Raji (cell line): ENCODE results near the gene PSTK.

Experiments used
- POLR2A ChIP-seq: IDR thresholded peaks from 2 replicates; pipeline ENCODE4 v1.6.1; 2011; ENCODE audit warnings: low read depth, low read length, control low read depth; ENCODE audit not compliant: insufficient read depth

Gene PSTK

DNA sequence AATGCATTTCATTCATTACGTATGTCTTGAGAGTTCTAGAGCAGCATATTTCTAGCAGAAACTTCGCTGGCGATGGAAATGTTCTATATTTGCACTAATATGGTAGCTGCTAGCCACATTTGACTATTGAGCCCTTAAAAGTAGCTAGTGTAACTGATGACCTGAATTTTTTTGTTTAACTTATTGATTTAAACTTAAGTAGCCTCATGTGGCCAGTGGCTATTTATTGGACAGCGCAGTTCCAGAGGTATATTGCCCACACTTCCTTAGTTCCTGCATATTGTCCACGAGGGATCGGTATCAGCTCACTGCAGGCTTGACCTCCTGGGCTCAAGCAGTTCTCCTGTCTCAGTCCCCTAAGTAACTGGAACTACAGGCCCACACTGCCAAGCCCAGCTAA, 3.7 kb downstream of the PSTK start:
- TF ChIP-seq POLR2A: no peak

DNA sequence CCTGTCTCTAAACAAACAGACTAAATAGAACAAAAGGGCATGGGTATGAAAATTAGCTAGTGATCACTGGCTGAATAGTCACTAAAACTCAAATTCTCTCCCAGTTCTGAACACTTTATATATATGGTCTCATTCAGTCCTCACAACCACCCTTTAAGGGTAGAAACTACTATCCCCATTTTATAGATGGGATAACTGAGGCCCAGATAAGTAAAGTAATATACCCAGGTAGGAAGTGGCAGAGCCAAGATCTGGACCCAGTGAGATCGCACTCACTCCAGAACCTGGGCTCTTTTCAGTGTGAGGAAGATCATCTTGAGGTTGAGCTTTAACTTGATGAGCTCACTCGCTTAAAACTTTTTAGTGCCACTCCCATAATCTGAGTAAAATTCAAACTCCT, 4.5 kb downstream of the PSTK start:
- no peak for TF ChIP-seq POLR2A

DNA sequence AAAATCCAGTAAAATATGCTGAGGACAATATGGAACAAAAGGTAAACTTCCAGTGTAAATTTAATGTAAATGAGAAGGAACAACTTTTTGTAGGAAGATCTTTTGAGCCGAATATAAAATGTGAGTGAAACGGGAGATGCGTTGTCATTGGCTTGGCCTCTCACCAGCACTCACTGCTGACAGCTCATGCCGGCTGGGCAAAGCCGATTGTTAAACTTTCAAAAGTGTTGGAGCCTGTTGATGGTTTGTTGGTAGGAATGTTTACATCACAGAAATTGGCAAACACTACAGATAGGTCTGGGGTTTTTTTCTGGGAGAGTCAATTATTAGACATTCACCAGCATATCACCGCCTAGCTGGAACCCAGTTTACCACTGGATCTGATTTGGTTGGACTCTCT, 6.1 kb downstream of the PSTK start:
- TF ChIP-seq POLR2A: no peak

DNA sequence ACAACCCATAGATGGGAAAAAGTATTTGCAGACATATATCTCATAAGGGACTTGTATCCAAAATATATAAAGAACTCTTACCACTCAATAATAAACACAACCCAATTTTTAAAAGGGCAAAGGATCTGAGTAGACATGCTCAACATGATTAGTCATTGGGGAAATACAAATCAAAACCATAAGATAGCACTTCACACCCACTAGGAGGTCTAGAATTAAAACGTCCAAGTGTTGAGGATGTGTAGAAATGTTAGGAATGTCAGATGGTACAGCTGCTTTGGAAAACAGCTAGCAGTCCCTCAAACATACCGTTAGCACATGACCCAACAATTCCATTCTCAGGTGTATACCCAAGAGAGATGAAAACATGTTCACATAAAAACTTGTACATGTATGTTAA, 8.3 kb downstream of the PSTK start:
- TF ChIP-seq POLR2A: no peak

DNA sequence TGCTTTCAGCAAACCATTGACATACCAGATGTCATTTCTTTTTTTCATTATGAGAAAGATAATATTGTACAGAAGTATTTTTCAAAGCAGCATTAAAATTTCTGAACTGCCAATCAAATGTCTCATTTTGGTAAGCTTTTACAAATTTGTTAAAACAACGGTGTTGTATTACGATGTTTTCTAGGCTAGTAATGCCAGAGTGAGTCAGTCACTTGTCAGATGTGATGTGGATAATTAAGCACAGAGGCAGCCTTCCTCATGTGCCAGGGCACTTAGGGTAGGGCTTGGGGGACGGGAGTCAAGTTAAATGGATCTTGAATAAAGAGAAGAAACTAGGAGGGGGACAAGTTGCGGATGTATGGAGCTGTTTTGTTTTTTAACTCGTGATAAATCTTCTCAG, 10.1 kb downstream of the PSTK start:
- no peak for TF ChIP-seq POLR2A

DNA sequence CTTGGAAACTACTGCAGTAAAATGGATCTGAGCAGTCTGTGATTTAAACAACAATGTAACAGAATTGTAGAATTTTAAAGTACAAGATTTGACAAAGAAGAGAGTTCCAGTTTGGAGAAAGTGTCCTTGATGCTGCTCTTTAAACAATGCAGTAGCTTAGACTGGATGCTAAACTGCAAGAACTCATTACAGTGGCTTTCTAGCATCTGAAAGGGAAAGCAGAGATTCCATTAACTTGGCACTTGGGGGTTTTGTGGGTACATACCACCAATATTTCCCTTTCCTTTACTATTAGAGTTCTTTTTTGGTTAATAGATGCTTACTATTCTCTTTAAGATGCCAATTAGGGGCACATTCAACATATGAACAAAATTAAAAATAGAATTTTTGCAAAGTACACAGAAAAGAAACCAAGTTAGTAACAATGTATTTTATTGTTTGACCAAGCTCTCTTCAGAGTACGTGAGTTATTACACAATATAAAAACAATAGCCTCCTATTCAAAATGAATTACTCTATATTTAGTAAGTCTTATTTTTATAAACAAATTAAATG, 11.9 kb downstream of the PSTK start:
- no peak for TF ChIP-seq POLR2A

DNA sequence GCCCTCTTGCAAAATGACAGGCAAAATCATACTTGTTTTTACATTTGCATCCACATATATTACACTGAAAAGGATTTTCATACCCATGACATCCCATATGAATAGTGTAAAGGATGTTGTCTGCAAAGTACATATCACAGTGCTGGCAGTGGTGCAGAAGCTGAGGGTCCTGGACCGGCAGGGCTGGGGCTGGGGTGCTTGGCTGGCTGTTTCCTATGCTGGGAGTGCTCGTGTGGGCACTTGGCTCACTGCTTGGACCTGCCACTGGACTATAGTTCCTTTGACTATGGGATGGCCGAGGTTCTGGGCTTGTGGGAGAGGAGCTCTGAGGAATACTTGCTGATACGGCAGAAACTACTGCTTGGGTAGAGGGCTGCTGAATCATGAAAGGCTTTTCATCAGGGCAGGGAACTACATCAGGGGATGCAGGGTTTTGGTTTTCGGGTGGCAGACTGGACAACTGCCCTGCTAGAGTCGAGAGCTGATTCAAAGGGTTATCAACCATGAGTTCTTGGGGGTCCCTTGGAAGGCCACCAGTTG, 13.7 kb downstream of the PSTK start:
- TF ChIP-seq POLR2A: no peak

DNA sequence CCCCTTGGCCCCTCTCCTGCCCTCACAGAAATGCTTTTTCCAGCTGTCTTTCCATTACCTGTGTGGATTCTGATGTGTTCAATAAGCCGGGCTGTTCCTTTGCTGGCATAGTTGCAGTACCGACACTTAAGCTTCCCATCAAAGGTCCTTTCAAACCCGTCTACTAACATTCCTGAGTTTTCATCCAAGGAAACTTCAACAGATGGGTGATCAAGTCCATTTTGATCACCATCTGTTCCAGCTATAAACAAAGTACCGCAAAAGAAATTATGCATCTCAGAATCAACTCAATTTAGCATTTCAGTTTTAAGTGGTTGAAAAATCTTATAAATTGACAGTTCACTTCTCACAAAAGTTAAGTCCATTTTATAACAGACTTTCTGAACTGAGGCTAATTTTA, 15.7 kb downstream of the PSTK start:
- no peak for TF ChIP-seq POLR2A

DNA sequence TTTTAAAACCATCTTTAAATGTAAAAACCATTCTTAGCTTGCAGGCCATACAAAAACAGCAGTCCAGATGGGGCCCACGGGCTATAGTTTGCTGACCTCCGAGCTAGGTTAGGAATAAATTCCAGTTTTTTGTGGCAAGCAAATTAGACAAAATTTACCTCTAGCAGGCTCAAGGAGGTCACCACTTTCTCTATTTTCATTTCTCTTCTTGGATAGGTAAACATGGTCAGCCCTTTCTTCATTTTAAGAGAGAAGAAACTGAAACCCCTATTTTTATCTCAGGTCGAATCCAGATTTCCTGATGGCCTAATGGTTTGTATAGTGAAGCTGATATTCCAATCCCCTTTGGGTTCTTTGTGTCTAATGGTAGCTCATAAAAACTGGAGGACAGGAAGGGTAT, 17.7 kb downstream of the PSTK start:
- no peak for TF ChIP-seq POLR2A

DNA sequence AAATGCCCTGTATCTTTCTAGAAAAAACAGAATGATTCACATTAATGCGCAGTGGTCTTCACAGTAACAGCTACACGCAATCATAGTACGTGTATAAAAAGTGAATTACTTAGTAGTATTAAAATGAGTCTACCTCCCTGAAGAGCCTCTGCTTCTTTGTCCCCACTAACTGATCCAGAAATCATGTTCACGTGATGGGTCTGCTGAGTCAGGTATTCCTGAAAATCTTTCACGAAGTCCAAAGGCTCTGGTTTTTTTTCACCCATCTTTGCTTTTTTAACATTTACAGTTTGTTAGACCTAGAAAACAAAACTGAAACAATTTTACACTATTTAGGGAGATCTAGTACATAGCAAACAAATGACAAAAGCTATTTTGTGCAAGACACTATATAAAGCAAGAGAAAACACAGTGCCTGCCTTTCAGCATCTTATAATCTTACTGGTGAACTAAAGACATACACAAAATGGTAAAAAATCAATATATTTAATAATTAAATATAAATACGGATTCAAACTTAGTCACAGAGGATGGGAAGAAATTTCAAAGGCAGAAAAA, 18.2 kb downstream of the PSTK start:
- no peak for TF ChIP-seq POLR2A

DNA sequence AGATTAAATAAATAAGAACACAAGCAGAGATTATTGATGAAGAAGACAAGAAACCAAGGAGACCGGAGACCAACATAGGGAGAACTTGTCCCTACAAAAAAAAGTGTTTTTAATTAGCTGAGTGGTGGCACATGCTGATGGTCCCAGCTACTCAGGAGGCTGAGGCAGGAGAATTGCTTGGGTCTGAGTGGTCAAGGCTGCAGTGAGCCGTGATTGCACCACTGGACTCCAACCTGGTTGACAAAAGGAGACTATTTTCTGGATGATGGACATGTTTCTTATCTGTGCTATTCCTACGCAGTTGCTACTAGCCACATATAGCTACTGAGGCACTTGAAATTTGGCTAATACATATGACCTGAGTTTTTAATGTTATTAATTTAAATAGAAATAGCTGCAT, 18.7 kb downstream of the PSTK start:
- TF ChIP-seq POLR2A: no peak

DNA sequence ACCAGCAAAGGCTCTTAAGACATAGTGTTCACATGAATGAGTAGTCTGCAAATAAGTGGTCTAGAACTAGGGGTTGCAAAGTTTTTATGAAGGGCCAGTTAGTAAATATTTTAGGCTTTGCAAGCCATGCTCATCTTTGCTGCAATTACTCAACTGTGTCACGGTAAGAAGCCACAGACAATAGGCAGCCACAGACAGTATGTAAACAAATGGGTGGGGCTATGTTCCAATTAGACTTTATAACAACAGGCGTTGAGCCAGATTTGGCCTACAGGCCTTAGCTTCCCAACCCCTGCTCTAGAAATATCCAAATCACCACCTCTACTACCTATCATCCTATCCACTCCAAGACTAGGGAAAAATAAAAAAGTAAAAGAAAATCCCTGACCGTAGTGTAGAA, 19.1 kb downstream of the PSTK start:
- no peak for TF ChIP-seq POLR2A

DNA sequence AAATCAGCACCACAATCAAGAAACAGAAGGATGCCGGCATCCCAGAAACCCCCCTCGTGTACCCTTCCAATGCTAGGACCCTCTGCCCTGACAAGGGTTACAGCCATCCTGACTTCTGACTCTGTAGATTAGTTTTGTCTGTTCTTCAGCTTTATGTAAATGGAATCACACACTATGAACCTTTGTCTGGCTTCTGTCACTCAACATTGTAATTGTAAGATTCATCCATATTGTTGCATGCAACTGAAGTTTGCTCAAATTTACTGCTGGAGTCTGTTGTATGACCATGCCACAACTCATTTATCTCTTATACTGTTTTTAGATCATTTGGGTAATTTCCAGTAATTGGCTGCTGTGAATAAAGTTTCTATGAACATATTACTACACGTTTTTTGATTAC, 20.0 kb downstream of the PSTK start:
- TF ChIP-seq POLR2A: no peak

DNA sequence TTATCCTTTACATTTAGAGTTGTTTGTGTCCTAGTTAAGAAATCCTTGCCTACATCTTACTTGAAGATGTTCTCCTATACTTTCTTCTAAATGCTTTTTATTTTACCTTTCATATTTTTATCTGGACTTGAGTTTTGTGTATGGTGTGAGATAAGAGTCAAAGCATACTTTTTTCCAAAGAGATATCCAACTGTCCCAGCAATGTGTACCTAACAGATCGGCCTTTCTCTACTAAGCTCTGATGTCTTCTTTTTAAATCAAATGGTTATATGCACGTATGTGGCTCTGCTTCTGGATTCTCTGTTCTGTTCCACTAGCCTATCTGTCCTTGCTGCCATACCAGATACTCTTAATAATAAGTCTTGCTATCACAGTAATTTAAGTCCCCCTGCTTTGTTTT, 21.2 kb downstream of the PSTK start:
- TF ChIP-seq POLR2A: no peak

DNA sequence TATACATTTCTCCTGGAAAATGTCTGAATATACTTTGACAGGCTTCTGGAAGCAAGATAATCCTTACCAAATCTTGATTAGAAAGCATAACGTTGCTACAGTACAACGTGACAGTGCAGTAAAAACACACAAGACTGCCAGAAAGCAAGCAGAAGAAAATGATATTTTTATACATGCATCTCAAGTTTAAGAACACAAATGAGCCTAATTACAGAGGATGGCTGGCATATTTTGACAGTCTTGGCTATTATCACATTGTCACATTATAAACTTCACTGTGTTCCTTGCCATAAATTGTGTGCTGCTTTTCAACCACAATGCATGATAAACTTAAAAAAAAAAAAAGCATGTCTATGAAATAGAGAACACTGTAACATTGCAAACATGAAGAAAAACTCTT, 24.1 kb downstream of the PSTK start:
- TF ChIP-seq POLR2A: no peak

DNA sequence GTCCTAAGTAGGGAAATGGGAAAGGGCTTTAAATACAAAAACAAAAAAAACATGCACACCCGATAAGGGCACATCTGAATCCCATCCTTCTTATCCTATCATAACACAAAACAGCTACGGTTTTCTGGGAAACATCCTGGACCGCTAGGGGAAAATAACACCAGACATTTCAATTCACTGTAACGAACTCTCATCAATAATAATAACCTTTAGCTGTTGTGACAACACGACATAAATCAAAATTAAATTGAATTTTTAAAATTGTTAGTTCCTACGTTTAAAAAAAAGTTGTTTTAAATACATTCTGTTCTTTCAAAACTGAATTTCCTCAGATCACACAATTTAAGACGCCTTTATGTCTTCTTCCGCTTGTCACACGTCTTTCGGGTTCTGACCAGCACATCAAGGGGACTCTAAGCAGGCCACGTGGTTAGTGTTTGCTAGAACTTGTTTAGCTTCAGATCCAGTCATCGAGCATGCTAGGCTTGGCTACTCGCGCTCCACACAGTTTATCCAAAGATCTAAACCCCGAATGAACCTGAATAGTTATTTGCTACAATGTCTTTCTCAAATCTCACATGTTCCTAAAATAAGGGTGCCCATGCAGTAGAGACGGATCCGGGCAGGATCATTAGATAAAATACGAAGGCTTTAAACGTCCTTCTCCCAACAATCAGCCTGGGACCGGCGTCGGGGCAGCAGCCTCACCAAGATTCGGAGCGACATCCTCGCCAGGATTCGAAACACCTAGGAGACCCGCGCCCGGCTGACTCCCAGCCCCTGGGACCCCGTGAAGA, 27.6 kb downstream of the PSTK start:
- 0 out of 2 replicates have a peak, but pooled peaks have one; percentile 16 for TF ChIP-seq POLR2A

DNA sequence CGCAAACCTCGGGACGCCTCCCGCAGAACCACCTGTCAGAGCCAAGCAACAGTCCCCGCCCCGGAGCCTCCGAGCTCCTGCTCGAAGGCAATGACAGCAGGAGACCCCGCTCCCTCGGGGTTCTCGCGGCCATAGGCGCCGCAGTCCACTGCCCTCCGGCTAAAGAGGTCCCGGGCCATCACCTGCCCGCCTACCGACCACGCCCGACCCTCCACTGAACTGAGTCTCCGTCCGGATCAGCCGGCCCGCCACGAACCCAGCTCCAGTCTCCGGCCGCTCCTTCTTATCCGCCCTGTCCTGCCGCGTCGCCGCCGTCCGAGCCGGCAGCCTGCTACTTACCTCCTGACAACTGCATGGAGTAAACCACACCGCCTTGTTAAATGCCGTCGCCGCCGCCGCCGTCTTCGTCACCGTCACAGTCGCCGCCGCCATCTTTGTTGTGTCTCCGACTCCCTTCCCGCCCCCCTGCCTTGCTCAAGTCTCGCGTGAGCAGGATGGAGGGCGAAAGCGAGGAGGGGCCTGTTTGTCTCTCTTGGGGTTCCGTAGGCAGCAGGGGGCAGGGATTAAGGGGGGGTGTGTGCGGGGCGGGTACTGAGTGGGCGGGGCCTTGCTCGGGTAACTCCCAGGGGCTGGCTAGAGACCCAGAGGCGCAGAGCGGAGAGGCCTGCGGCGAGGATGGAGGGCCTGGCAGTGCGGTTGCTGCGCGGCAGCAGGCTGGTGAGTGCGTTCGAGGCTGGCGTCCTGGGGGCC, 28.3 kb downstream of the PSTK start, which contains the start of the genes ACADSB and IKZF5:
Gene ACADSB (plus strand): TSS at position 652 of the 750 bp plus-strand sequence. CDS start 24 bp downstream, at position 676.
Gene IKZF5 (minus strand): TSS at position 441 of the 750 bp plus-strand sequence. CDS start 10,170 bp downstream, outside the sequence.
- peak; percentile 97 for TF ChIP-seq POLR2A
